Endothelial cell of umbilical vein (primary cell): Measurements from ENCODE around the gene TMEM132A. TPM values are rescaled to one million over a fixed set of nuclear protein-coding genes. Genes with fewer than 3 reads are reported as not detected.
A peak's percentile ranks its signal among the peaks of the same experiment; 100 is the strongest.

Source experiments
- BruUV-seq: library from RNA; stranded (reverse); fragments of 400-500 nt; replicated peaks from 2 replicates; lab custom pipeline; 2021; lab: Mats Ljungman, UMichigan
- CTCF ChIA-PET: fragments of 300-600, 350-600 bp; sonication (Branson Sonifier 250); formaldehyde crosslinking; loops from one replicate; lab custom pipeline; 2021; ENCODE audit warnings: antibody characterized with exemption, inconsistent platforms; lab: Charles Lee
- POLR2A ChIA-PET: fragments of 300-600, 350-600 bp; sonication (Branson Sonifier 250); formaldehyde crosslinking; loops from one replicate; lab custom pipeline; 2021; ENCODE audit warnings: antibody characterized with exemption, inconsistent platforms; lab: Charles Lee
- DNase-seq: peaks from one replicate; pipeline ENCODE4 v3.0.0-alpha.2; 2011; ENCODE audit warnings: low read depth, low spot score
- FAIRE-seq: peaks from 2 replicates; lab custom pipeline; 2011; peaks lifted over from hg19 to GRCh38; lab: Jason Lieb, UNC
- H2AFZ ChIP-seq: 2 replicates; pipeline ENCODE4 v1.6.0; 2012; ENCODE audit warnings: low read depth, low read length, control low read depth, inconsistent platforms
- H3K27ac ChIP-seq: 2 replicates; pipeline ENCODE4 v1.5.1; 2011; ENCODE audit warnings: low read depth, mild to moderate bottlenecking, control low read depth, low read length, moderate library complexity; ENCODE audit not compliant: insufficient read depth
- H3K27me3 ChIP-seq, 2 experiments: 2 replicates each; pipeline versions ENCODE4 v1.6.0 to v1.6.1; 2011; ENCODE audit warnings: low read length in 2 of 2, mixed read lengths in 1 of 2; ENCODE audit not compliant: control insufficient read depth in 2 of 2, insufficient read depth in 2 of 2
- H3K36me3 ChIP-seq, 2 experiments: 2 replicates in 1 of 2; 3 replicates in 1 of 2; pipeline ENCODE4 v1.5.1; 2011; ENCODE audit warnings: low read length in 2 of 2, mild to moderate bottlenecking in 1 of 2, moderate library complexity in 1 of 2; ENCODE audit not compliant: control insufficient read depth in 2 of 2, insufficient read depth in 2 of 2; ENCODE audit errors: extremely low read depth in 1 of 2
- H3K4me1 ChIP-seq: 3 replicates; pipeline ENCODE4 v1.5.1; 2011; ENCODE audit warnings: mild to moderate bottlenecking, low read length; ENCODE audit not compliant: control insufficient read depth, insufficient read depth; ENCODE audit errors: extremely low read depth
- H3K4me2 ChIP-seq: 2 replicates; pipeline ENCODE4 v1.6.1; 2011; ENCODE audit warnings: low read length, control low read depth, mixed read lengths; ENCODE audit not compliant: insufficient read depth
- H3K4me3 ChIP-seq, 3 experiments: fragments of 200-600 bp in 1 of 3; sonication (generic), shearing (Covaris generic) in 1 of 3; replicated peaks in 1 of 3; 2 replicates each; pipeline ENCODE4 v1.5.1; 2011 to 2016; ENCODE audit warnings: control low read depth in 3 of 3, low read length in 3 of 3, mild to moderate bottlenecking in 2 of 3, inconsistent platforms in 1 of 3, low read depth in 1 of 3, moderate library complexity in 1 of 3; ENCODE audit not compliant: insufficient read depth in 1 of 3
- H3K79me2 ChIP-seq: 2 replicates; pipeline ENCODE4 v1.6.0; 2012; ENCODE audit warnings: low read length, inconsistent platforms; ENCODE audit not compliant: control insufficient read depth, insufficient read depth
- H3K9ac ChIP-seq: replicated peaks from 2 replicates; pipeline ENCODE3; 2011; ENCODE audit warnings: low read length, control low read depth; ENCODE audit not compliant: insufficient read depth; ENCODE audit errors: extremely low read depth
- H3K9me1 ChIP-seq: replicated peaks from 3 replicates; pipeline ENCODE4 v1.6.0; 2011; ENCODE audit warnings: mild to moderate bottlenecking, low read length; ENCODE audit not compliant: control insufficient read depth, insufficient read depth; ENCODE audit errors: extremely low read depth
- H3K9me3 ChIP-seq: replicated peaks from 2 replicates; pipeline ENCODE4 v1.5.1; 2012; ENCODE audit warnings: low read length, inconsistent platforms; ENCODE audit not compliant: control insufficient read depth, insufficient read depth
- H4K20me1 ChIP-seq: replicated peaks from 2 replicates; pipeline ENCODE3; 2011; ENCODE audit warnings: mild to moderate bottlenecking, low read length; ENCODE audit not compliant: control insufficient read depth, insufficient read depth; ENCODE audit errors: extremely low read depth
- EZH2 ChIP-seq: IDR thresholded peaks from 2 replicates; pipeline ENCODE4 v1.6.1; 2012; ENCODE audit warnings: borderline replicate concordance, low read depth, mild to moderate bottlenecking, moderate library complexity, low read length, inconsistent platforms; ENCODE audit not compliant: severe bottlenecking
- FOS ChIP-seq: IDR thresholded peaks from 2 replicates; pipeline ENCODE4 v1.6.1; 2011; ENCODE audit warnings: mild to moderate bottlenecking, low read length, moderate library complexity, borderline replicate concordance; ENCODE audit not compliant: insufficient read depth
- GATA2 ChIP-seq: IDR thresholded peaks from 2 replicates; pipeline ENCODE4 v1.7.0; 2011; ENCODE audit warnings: low read depth, mild to moderate bottlenecking, moderate library complexity, mixed read lengths, low read length; ENCODE audit not compliant: insufficient read length, insufficient read depth
- JUN ChIP-seq: IDR thresholded peaks from 2 replicates; pipeline ENCODE4 v1.6.1; 2011; ENCODE audit warnings: borderline replicate concordance, low read depth; ENCODE audit not compliant: insufficient read length, insufficient read depth
- MYC ChIP-seq: IDR thresholded peaks from one replicate; pipeline ENCODE4 v1.6.1; 2011; ENCODE audit warnings: mild to moderate bottlenecking, low read depth, low read length
- POLR2A ChIP-seq: IDR thresholded peaks from 2 replicates; pipeline ENCODE4 v1.6.1; 2012; ENCODE audit warnings: low read depth, mild to moderate bottlenecking, control low read depth, low read length
- POLR2AphosphoS5 ChIP-seq: IDR thresholded peaks from 2 replicates; pipeline ENCODE4 v1.6.1; 2012; ENCODE audit warnings: low read depth, mild to moderate bottlenecking, control low read depth, low read length, moderate library complexity; ENCODE audit not compliant: insufficient read depth
- dilution Hi-C: fragments of 300-500 bp; cut with MboI; formaldehyde crosslinking; loops from one replicate; pipeline ENCODE4 v1.15.0; 2019; ENCODE audit warnings: low sequenced_read_pairs; ENCODE audit not compliant: extremely low pct_ligation_motif_present
- intact Hi-C: fragments of 100-400 bp; cut with micrococcal nuclease; formaldehyde crosslinking; loops from one replicate; pipeline ENCODE4 v1.10.0; 2022
- polyA plus RNA-seq, 4 experiments: library from polyadenylated mRNA; depleted of rRNA in 3 of 4; stranded (reverse) in 3 of 4; unstranded in 1 of 4; fragments of >200 nt; gene quantifications; 2 replicates each; pipeline versions ENCODE4 v1.2.1 to v1.2.3, GENCODE V29; 2011 to 2012; ENCODE audit warnings: missing spikeins in 1 of 4
- total RNA-seq: library from RNA; stranded (reverse); gene quantifications from 2 replicates; pipeline ENCODE4 v1.2.3, GENCODE V29; 2021
- TF ChIP-seq, protein P1 (sequence below), 2 donors: IDR thresholded peaks; 1 replicate in 1 of 2; 2 replicates in 1 of 2; pipeline ENCODE4 v1.5.1; 2011; ENCODE audit warnings: low read length in 2 of 2, mild to moderate bottlenecking in 2 of 2, moderate library complexity in 2 of 2, control low read depth in 1 of 2, inconsistent platforms in 1 of 2, low read depth in 1 of 2; ENCODE audit not compliant: insufficient read depth in 1 of 2; ENCODE audit errors: extremely low read depth in 1 of 2
- TF ChIP-seq, protein P2 (sequence below): IDR thresholded peaks from 2 replicates; pipeline ENCODE4 v1.6.1; 2011; ENCODE audit not compliant: insufficient read depth, insufficient read length

TMEM132A gene
- total and polyA plus RNA-seq, 2 donors (not counting 3 experiments of a cell fraction or from before 2014, with no cell fraction given): 74.3 to 106 TPM

DNA sequence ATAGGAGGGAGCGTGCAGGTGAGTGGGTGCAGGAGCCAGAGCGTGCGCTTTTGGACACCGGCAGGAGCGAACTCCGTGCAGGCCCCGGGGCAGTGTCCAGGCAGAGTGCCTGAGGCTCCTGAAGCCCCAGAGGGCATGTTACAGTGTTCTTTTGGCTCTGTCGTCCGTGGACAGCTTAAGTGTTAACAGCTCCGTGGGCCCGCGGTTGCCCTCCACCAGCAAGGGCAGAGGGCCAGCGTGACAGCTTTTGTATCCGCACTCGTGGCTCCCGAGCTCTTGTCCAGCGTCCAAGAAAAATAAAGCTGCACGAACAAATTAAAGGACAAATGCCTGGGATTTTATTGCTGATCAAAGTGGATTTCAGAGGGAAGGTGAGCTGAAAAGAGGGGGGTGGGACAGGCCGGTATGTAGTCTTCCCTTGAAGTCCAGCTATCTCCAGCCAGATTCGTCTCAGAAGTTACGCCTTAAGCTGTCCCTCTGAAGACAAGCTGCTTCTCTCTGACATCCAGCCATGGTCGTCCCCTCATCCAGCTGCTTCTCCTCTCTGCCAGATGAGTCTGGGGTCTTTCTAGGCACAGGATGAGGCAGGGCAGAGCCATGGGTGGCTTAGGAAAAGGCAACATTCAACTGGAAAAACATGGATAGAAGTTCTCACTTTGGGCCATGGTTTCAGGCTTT lies 11.3 kb upstream of the TMEM132A start:
- peak overlapping the region; percentile 94 for H3K4me2 ChIP-seq
- DNase-seq (peak; percentile 22), FAIRE-seq (peak; percentile 64)
- H3K79me2 ChIP-seq: peaks cover 35% of the 10 kb centered on the region
- H3K9ac ChIP-seq: peak overlapping the region; percentile 74
- no peak for TF ChIP-seq MYC
- TF ChIP-seq POLR2AphosphoS5: no peak
- no peak for TF ChIP-seq JUN
- H3K4me3 ChIP-seq: peak overlapping the region in 2 of 3 experiments; percentile 76 to 79
- H3K9me3 ChIP-seq: no peaks in the 10 kb centered on the region
- H3K36me3 ChIP-seq: no peaks in the 10 kb centered on the region
- no peaks in the 10 kb centered on the region for H3K9me1 ChIP-seq
- intact Hi-C loops: loop anchor here (10.0 kb wide), 1 partner anchor 222 kb away; no protein-coding TSS in a partner anchor
- H3K4me1 ChIP-seq: peaks cover 26% of the 10 kb centered on the region
- BruUV-seq: no TSS peak
- ChIA-PET POLR2A (interaction anchor here (1.0 to 1.5 kb wide), 2 partner anchors 11 to 14 kb away, joined by 3 to 5 read pairs; partner anchors contain the start of gene TMEM132A), CTCF (interaction anchor here (0.9 to 4.8 kb wide), 10 partner anchors 8 to 240 kb away, joined by 3 to 32 read pairs (median 4); no protein-coding TSS in a partner anchor)
- H3K27ac ChIP-seq: peak overlapping the region; percentile 65
- H4K20me1 ChIP-seq: no peaks in the 10 kb centered on the region
- peaks cover 0 to 5% of the 10 kb centered on the region in 2 experiments for H3K27me3 ChIP-seq
- dilution Hi-C loops: no loop called here
- peak overlapping the region; percentile 96 for H2AFZ ChIP-seq

DNA sequence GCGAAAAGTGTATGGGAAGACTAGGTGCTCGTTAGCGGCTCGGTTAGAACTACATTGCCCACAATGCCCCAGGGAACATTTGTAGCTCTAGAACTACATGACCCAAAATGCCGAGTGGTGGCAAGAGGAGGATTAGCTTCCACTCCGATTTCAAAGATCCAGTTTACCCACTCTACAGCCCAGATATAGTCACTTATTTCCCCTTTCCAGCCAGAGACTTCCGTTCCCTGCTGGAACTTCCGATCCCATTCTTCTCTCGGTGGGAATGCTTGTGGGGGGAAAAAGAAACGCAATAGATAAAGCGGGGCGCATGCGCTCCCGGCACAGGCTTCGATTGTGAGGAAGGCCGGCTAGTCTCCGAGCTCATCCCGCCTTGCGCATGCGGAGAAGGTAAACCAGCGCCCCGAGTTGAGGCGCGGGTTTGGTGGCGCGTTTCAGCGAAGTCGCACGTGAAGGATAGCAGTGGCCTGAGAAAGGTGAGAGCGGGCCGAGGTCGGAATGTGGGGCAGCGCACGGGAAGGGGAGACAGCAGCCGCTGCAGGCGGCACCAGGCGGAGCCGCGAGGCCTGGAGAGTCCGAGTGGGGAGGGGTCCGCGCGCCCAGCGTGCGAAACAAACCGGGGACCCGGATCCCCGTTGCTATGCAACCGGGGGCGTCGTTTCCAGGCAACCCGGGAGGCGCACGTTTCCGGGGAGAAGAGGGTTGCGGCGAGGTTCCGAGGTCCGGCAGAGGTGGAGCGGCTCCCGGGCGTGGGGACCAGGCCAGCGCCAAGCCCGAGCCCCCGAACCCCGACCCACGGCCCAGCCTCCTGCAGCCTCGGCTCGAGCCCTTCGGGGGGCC lies 10.2 kb upstream of the TMEM132A start, which contains the start of gene TMEM109:
Gene TMEM109, plus strand, starts transcription at position 366 of the 840 bp plus-strand sequence. CDS start 5,536 bp downstream, outside the sequence.
- no TSS peak for BruUV-seq
- Histone ChIP-seq H3K9me3 (no peaks in the 10 kb centered on the region), H3K9me1 (no peaks in the 10 kb centered on the region), H4K20me1 (no peaks in the 10 kb centered on the region), H3K79me2 (peaks cover 45% of the 10 kb centered on the region), H3K27me3 (peaks cover 0 to 2% of the 10 kb centered on the region in 2 experiments), H3K4me2 (peak within 1 kb of the TSS; percentile 94), H2AFZ (peak within 1 kb of the TSS; percentile 96), H3K9ac (peak within 1 kb of the TSS; percentile 74), H3K4me3 (peak within 1 kb of the TSS; percentile 43 to 79 (median 76)), H3K36me3 (no peaks in the 10 kb centered on the region), H3K27ac (peak within 1 kb of the TSS; percentile 65), H3K4me1 (peaks cover 36% of the 10 kb centered on the region)
- dilution Hi-C loops (no loop called here), intact Hi-C loops (loop anchor here (1.0 to 10.0 kb wide), 2 partner anchors 8 to 221 kb away; partner anchors contain the start of gene PRPF19)
- FAIRE-seq (peak; percentile 98), DNase-seq (peak; percentile 98)
- TF ChIP-seq FOS (no peak), JUN (peak; percentile 32), EZH2 (no peak), MYC (peak; percentile 6), GATA2 (peak; percentile 24), POLR2A (no peak), POLR2AphosphoS5 (peak; percentile 44)
- TF ChIP-seq, protein P1, sequence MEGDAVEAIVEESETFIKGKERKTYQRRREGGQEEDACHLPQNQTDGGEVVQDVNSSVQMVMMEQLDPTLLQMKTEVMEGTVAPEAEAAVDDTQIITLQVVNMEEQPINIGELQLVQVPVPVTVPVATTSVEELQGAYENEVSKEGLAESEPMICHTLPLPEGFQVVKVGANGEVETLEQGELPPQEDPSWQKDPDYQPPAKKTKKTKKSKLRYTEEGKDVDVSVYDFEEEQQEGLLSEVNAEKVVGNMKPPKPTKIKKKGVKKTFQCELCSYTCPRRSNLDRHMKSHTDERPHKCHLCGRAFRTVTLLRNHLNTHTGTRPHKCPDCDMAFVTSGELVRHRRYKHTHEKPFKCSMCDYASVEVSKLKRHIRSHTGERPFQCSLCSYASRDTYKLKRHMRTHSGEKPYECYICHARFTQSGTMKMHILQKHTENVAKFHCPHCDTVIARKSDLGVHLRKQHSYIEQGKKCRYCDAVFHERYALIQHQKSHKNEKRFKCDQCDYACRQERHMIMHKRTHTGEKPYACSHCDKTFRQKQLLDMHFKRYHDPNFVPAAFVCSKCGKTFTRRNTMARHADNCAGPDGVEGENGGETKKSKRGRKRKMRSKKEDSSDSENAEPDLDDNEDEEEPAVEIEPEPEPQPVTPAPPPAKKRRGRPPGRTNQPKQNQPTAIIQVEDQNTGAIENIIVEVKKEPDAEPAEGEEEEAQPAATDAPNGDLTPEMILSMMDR (IDR thresholded peaks at IDR 0.05; ENCODE audit: extremely low read depth in 1 of 2, insufficient read depth in 1 of 2, low read depth in 1 of 2, low read length in 2 of 2): no peak
- TF ChIP-seq, protein P2, sequence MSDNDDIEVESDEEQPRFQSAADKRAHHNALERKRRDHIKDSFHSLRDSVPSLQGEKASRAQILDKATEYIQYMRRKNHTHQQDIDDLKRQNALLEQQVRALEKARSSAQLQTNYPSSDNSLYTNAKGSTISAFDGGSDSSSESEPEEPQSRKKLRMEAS: peak; percentile 60
- ChIA-PET POLR2A (interaction anchor here (0.5 to 1.5 kb wide), 4 partner anchors 10 to 243 kb away, joined by 3 to 5 read pairs (median 3); partner anchors contain the start of gene TMEM132A), CTCF (interaction anchor here (0.9 to 4.8 kb wide), 12 partner anchors 9 to 239 kb away, joined by 3 to 32 read pairs (median 4); partner anchors contain the start of gene TMEM132A)
